Smooth muscle cell (in vitro differentiated cells): Measurements from ENCODE around the gene QKI. TPM values are rescaled to one million over a fixed set of nuclear protein-coding genes. Genes with fewer than 3 reads are reported as not detected.

Experiments
- DNase-seq: peaks from one replicate; lab custom pipeline; 2025; ENCODE audit not compliant: unreplicated experiment; lab: John Stamatoyannopoulos, UW
- H2AFZ ChIP-seq: fragments of 200-600 bp; sonication (generic); 2 replicates; pipeline ENCODE4 v1.6.0; 2016; ENCODE audit warnings: antibody characterized with exemption, low read depth, mild to moderate bottlenecking
- H3F3A ChIP-seq: fragments of 200-600 bp; sonication (generic); 2 replicates; pipeline ENCODE4 v1.6.0; 2017; ENCODE audit warnings: antibody characterized with exemption, low read depth
- H3K27ac ChIP-seq: fragments of 200-600 bp; sonication (generic); 2 replicates; pipeline ENCODE4 v1.5.1; 2016; ENCODE audit warnings: low read depth, mild to moderate bottlenecking
- H3K27me3 ChIP-seq: fragments of 200-600 bp; sonication (generic); 2 replicates; pipeline ENCODE4 v1.6.1; 2016; ENCODE audit warnings: low read depth, mild to moderate bottlenecking
- H3K36me3 ChIP-seq: fragments of 200-600 bp; sonication (generic); 2 replicates; pipeline ENCODE4 v1.5.1; 2016; ENCODE audit warnings: low read depth
- H3K4me1 ChIP-seq: fragments of 200-600 bp; sonication (generic); 2 replicates; pipeline ENCODE4 v1.5.1; 2016; ENCODE audit warnings: low read depth
- H3K4me2 ChIP-seq: fragments of 200-600 bp; sonication (generic); 2 replicates; pipeline ENCODE4 v1.6.0; 2016; ENCODE audit warnings: mild to moderate bottlenecking
- H3K4me3 ChIP-seq: fragments of 200-600 bp; sonication (generic); 2 replicates; pipeline ENCODE4 v1.5.1; 2016; ENCODE audit warnings: mild to moderate bottlenecking
- H3K79me2 ChIP-seq: fragments of 200-600 bp; sonication (generic); 2 replicates; pipeline ENCODE4 v1.6.0; 2016; ENCODE audit warnings: low read depth, mild to moderate bottlenecking
- H3K9ac ChIP-seq: fragments of 200-600 bp; sonication (generic); 2 replicates; pipeline ENCODE4 v1.6.0; 2016; ENCODE audit warnings: low read depth
- H3K9me3 ChIP-seq: fragments of 200-600 bp; sonication (generic); replicated peaks from 2 replicates; pipeline ENCODE4 v1.5.1; 2016; ENCODE audit warnings: low read depth
- H4K20me1 ChIP-seq: fragments of 200-600 bp; sonication (generic); 2 replicates; pipeline ENCODE4 v1.6.0; 2016; ENCODE audit warnings: low read depth
- CTCF ChIP-seq: fragments of 200-600 bp; sonication (generic); IDR thresholded peaks from 2 replicates; pipeline ENCODE4 v1.5.1; 2017; ENCODE audit warnings: borderline replicate concordance, mild to moderate bottlenecking, antibody characterized with exemption; ENCODE audit not compliant: insufficient read depth, poor library complexity, severe bottlenecking
- WGBS: methylation state at CpG from one replicate; pipeline ENCODE4 v1.1.7; 2016; ENCODE audit warnings: low lambda C conversion rate; 5-methylcytosine and 5-hydroxymethylcytosine counted together
- polyA plus RNA-seq: library from polyadenylated mRNA; unstranded; fragments of >200 nt; fragmentation: Nextera tagmentation; extraction: Ambion mirVana; gene quantifications from 2 replicates; pipeline ENCODE4 v1.2.1, GENCODE V29; 2016
- total RNA-seq: library from RNA; depleted of rRNA; stranded (reverse); fragments of >200 nt; gene quantifications from 2 replicates; pipeline ENCODE4 v1.2.3, GENCODE V29; 2014

The QKI gene
- total and polyA plus RNA-seq, 2 experiments from 2014 or later = 65.1 to 162 TPM

DNA sequence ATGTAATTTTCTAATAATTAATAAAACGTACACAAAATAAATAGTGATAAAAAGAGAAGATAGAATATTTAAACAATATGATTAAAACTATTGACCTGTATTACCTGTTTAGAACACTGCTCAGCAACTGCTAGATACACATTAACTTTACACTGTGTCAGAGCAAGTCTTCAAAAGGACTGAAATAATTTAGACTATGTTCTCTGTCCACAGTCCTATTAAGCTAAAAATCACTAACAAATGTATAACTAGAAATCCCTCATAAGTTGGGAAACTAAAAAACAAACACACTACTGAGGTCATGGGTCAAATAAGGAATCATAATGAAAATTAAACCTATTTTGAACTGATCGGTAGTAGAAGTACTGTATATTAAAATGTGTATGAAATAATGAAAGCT, 181.7 kb downstream of the QKI start:
- H3K4me2 ChIP-seq = no peak overlapping the region
- no peaks in the 10 kb centered on the region for H3K36me3 ChIP-seq
- H3K79me2 ChIP-seq = no peaks in the 10 kb centered on the region
- no peak overlapping the region for H3K27ac ChIP-seq
- 91% methylated on average over 2 of the region's 2 CpGs for WGBS
- H2AFZ ChIP-seq = no peak overlapping the region
- DNase-seq = no peak
- peaks cover 7% of the 10 kb centered on the region for H3K9me3 ChIP-seq
- H3K4me3 ChIP-seq = no peak overlapping the region
- no peaks in the 10 kb centered on the region for H3F3A ChIP-seq
- no peaks in the 10 kb centered on the region for H3K4me1 ChIP-seq
- H3K9ac ChIP-seq = no peak overlapping the region
- TF ChIP-seq CTCF = no peak
- no peaks in the 10 kb centered on the region for H3K27me3 ChIP-seq
- H4K20me1 ChIP-seq = no peaks in the 10 kb centered on the region

DNA sequence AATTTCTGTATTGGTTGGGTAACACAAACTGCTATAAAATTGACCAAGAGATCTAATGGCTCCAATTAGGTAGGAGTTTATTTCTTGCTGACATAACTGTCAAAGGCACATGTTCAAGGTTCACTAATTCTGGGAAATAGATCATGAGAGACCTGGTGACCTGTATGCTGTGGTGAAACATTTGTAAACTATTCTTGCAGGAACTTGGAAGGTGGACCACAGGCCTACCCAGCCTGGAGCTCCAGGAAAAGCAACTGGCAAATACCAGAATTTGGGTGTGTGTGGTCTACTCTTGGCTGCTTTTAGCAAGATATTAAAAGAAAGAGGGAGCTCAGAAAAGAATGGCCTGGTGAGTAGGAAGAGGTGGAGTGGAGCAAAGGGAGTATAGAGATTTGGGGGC, 184.6 kb downstream of the QKI start:
- H3K9me3 ChIP-seq = no peaks in the 10 kb centered on the region
- no peaks in the 10 kb centered on the region for H3F3A ChIP-seq
- no peak for DNase-seq
- no peaks in the 10 kb centered on the region for H3K36me3 ChIP-seq
- no peak overlapping the region for H3K9ac ChIP-seq
- no peak overlapping the region for H3K4me2 ChIP-seq
- H3K27me3 ChIP-seq = no peaks in the 10 kb centered on the region
- no peak overlapping the region for H2AFZ ChIP-seq
- H3K4me1 ChIP-seq = no peaks in the 10 kb centered on the region
- TF ChIP-seq CTCF = no peak
- no peaks in the 10 kb centered on the region for H4K20me1 ChIP-seq
- no peak overlapping the region for H3K4me3 ChIP-seq
- H3K79me2 ChIP-seq = no peaks in the 10 kb centered on the region
- no peak overlapping the region for H3K27ac ChIP-seq

GRCh38 chr6:163599684-163600083, 185.2 kb downstream of the QKI start:
- Histone ChIP-seq H3K79me2 (no peaks in the 10 kb centered on the region), H3K36me3 (no peaks in the 10 kb centered on the region), H3K9ac (no peak overlapping the region), H3K4me3 (no peak overlapping the region), H4K20me1 (no peaks in the 10 kb centered on the region), H3K4me2 (no peak overlapping the region), H3K4me1 (no peaks in the 10 kb centered on the region), H2AFZ (no peak overlapping the region), H3F3A (no peaks in the 10 kb centered on the region), H3K9me3 (no peaks in the 10 kb centered on the region), H3K27ac (no peak overlapping the region), H3K27me3 (no peaks in the 10 kb centered on the region)
- no peak for DNase-seq
- TF ChIP-seq CTCF = no peak
- WGBS = 95% methylated on average over 2 of the region's 2 CpGs

DNA sequence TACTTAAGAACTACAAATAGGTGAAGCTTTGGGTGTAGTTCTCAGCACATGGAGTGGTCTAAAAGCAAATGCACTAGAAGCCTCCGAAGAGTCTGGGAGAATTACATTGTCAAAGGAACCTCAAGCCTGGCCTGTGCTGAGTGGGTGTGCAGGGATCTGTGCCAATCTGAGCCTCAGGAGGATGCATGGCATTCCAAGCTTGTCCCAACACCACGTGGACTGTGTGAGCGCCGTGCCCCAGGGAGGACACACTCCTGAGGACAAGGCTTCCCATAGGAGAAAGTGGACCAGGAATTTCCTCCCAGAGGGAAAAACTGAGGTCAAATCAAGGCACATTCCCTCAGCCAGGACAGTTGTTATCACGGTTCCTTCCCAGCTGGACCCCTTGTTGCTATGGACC, 185.8 kb downstream of the QKI start:
- no peaks in the 10 kb centered on the region for H3F3A ChIP-seq
- H3K36me3 ChIP-seq = no peaks in the 10 kb centered on the region
- no peaks in the 10 kb centered on the region for H3K9me3 ChIP-seq
- no peak overlapping the region for H3K9ac ChIP-seq
- no peak overlapping the region for H3K4me3 ChIP-seq
- H3K27ac ChIP-seq = no peak overlapping the region
- TF ChIP-seq CTCF = no peak
- 86% methylated on average over 5 of the region's 5 CpGs for WGBS
- no peaks in the 10 kb centered on the region for H3K79me2 ChIP-seq
- no peaks in the 10 kb centered on the region for H4K20me1 ChIP-seq
- DNase-seq = no peak
- no peak overlapping the region for H3K4me2 ChIP-seq
- no peaks in the 10 kb centered on the region for H3K27me3 ChIP-seq
- H2AFZ ChIP-seq = no peak overlapping the region
- H3K4me1 ChIP-seq = no peaks in the 10 kb centered on the region
